Measurements from ENCODE around the gene PARD6G. TPM values are rescaled to one million over a fixed set of nuclear protein-coding genes. Genes with fewer than 3 reads are reported as not detected.

The PARD6G gene
- total and polyA plus RNA-seq, 2 of the 13 experiments (the other 11 are each of a cell fraction or from before 2014, with no cell fraction given): 3.6 to 7.4 TPM

DNA sequence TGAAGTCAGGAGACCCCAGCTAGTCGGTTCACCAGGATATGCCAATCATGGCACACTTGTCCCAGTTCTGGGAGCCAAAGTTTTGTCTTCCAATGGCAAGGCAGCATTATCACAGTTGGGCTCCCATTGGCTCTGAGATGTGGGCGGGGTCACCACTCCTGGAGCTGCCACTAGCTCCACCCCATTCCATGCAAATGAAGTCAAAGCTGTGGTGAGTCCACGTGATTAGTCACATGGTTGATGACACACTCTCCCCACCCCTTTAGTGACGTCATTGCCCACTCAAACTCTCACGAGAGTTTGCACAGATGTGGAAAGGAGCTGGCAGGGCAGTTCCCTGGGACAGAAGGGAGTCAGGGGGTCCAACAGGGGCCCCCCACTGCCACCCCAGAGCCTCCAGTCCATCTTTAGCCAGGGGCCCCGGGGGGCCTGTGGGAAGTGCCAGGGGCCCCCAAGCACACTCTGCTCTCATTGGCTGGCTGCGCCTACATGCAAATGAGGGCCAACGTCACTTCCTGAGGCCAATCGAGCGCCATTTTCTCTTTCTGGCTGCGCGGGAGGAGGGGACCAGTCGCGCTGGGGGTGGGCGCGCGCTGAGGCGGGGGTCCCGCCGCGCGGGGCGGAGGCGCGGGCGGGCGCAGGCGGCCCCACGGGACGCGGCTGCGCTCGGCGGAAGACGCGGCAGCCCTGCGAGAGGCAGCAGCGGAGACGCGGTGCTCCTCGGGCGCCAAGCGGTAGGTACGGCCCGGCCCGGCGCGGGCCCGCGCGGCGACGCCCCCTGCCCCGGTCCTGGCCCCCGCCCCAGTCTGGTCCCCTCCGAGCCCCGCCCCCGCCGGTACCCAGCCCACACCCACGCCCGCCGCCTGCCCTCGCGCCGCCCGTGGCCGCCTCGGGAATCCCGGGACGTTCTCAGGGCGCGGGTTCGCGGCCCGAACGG is 138.3 kb downstream of the PARD6G start, which contains the start of gene ADNP2 (continued):
- peak; percentile 58 for TF ChIP-seq GABPA (IDR thresholded peaks at IDR 0.05; ENCODE audit: low read depth, low read length)
- peak; percentile 90 for TF ChIP-seq GABPA (CRISPR knock-in tag; IDR thresholded peaks at IDR 0.05; ENCODE audit: low read depth)
- no peak for TF ChIP-seq RORA (CRISPR knock-in tag; IDR thresholded peaks at IDR 0.05)
- TF ChIP-seq ZNF446 (CRISPR knock-in tag; IDR thresholded peaks at IDR 0.05): no peak
- TF ChIP-seq, protein P1, sequence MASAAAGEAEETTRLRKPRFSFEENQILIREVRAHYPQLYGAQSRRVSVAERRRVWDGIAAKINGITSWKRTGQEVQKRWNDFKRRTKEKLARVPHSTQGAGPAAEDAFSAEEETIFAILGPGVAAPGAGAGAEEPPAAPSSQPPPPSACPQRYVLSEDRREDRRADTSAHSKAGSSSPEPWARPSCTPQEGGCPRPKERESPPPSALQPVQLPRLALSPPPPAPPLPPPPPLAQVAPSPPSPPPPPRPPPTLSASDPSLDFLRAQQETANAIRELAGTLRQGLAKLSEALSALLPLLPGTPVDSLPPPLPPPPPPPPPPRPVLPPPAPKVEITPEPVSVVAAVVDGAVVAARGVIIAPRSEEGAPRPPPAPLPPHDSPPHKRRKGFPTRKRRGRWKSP (CRISPR knock-in tag; IDR thresholded peaks at IDR 0.05): no peak
- TF ChIP-seq, protein P2, sequence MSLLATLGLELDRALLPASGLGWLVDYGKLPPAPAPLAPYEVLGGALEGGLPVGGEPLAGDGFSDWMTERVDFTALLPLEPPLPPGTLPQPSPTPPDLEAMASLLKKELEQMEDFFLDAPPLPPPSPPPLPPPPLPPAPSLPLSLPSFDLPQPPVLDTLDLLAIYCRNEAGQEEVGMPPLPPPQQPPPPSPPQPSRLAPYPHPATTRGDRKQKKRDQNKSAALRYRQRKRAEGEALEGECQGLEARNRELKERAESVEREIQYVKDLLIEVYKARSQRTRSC (CRISPR knock-in tag; IDR thresholded peaks at IDR 0.05; ENCODE audit: low read depth): no peak
- TF ChIP-seq, protein P3, sequence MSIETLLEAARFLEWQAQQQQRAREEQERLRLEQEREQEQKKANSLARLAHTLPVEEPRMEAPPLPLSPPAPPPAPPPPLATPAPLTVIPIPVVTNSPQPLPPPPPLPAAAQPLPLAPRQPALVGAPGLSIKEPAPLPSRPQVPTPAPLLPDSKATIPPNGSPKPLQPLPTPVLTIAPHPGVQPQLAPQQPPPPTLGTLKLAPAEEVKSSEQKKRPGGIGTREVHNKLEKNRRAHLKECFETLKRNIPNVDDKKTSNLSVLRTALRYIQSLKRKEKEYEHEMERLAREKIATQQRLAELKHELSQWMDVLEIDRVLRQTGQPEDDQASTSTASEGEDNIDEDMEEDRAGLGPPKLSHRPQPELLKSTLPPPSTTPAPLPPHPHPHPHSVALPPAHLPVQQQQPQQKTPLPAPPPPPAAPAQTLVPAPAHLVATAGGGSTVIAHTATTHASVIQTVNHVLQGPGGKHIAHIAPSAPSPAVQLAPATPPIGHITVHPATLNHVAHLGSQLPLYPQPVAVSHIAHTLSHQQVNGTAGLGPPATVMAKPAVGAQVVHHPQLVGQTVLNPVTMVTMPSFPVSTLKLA (IDR thresholded peaks at IDR 0.05): peak; percentile 95
- TF ChIP-seq SOX13 (IDR thresholded peaks at IDR 0.05): no peak
- no peak for TF ChIP-seq SOX13 (CRISPR knock-in tag; conservative IDR thresholded peaks at IDR 0.05 in 1 of 2, IDR thresholded peaks at IDR 0.05 in 1 of 2)
- no peak for TF ChIP-seq PAF1 (CRISPR knock-in tag; IDR thresholded peaks at IDR 0.05)
- TF ChIP-seq, protein P4, sequence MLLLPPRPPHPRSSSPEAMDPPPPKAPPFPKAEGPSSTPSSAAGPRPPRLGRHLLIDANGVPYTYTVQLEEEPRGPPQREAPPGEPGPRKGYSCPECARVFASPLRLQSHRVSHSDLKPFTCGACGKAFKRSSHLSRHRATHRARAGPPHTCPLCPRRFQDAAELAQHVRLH (CRISPR knock-in tag; IDR thresholded peaks at IDR 0.05; ENCODE audit: borderline replicate concordance, low read depth): no peak
- TF ChIP-seq HOXA7 (CRISPR knock-in tag; IDR thresholded peaks at IDR 0.05): no peak
- TF ChIP-seq, protein P5, sequence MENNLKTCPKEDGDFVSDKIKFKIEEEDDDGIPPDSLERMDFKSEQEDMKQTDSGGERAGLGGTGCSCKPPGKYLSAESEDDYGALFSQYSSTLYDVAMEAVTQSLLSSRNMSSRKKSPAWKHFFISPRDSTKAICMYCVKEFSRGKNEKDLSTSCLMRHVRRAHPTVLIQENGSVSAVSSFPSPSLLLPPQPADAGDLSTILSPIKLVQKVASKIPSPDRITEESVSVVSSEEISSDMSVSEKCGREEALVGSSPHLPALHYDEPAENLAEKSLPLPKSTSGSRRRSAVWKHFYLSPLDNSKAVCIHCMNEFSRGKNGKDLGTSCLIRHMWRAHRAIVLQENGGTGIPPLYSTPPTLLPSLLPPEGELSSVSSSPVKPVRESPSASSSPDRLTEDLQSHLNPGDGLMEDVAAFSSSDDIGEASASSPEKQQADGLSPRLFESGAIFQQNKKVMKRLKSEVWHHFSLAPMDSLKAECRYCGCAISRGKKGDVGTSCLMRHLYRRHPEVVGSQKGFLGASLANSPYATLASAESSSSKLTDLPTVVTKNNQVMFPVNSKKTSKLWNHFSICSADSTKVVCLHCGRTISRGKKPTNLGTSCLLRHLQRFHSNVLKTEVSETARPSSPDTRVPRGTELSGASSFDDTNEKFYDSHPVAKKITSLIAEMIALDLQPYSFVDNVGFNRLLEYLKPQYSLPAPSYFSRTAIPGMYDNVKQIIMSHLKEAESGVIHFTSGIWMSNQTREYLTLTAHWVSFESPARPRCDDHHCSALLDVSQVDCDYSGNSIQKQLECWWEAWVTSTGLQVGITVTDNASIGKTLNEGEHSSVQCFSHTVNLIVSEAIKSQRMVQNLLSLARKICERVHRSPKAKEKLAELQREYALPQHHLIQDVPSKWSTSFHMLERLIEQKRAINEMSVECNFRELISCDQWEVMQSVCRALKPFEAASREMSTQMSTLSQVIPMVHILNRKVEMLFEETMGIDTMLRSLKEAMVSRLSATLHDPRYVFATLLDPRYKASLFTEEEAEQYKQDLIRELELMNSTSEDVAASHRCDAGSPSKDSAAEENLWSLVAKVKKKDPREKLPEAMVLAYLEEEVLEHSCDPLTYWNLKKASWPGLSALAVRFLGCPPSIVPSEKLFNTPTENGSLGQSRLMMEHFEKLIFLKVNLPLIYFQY (CRISPR knock-in tag; IDR thresholded peaks at IDR 0.05; ENCODE audit: borderline replicate concordance): no peak
- TF ChIP-seq ATRX (CRISPR knock-in tag; IDR thresholded peaks at IDR 0.05; ENCODE audit: borderline replicate concordance): no peak
- no peak for TF ChIP-seq GTF2F1 (IDR thresholded peaks at IDR 0.05; ENCODE audit: low read length)
- TF ChIP-seq, protein P6, sequence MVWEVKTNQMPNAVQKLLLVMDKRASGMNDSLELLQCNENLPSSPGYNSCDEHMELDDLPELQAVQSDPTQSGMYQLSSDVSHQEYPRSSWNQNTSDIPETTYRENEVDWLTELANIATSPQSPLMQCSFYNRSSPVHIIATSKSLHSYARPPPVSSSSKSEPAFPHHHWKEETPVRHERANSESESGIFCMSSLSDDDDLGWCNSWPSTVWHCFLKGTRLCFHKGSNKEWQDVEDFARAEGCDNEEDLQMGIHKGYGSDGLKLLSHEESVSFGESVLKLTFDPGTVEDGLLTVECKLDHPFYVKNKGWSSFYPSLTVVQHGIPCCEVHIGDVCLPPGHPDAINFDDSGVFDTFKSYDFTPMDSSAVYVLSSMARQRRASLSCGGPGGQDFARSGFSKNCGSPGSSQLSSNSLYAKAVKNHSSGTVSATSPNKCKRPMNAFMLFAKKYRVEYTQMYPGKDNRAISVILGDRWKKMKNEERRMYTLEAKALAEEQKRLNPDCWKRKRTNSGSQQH (CRISPR knock-in tag; IDR thresholded peaks at IDR 0.05; ENCODE audit: low read depth): no peak
- TF ChIP-seq RAD21 (CRISPR knock-in tag; IDR thresholded peaks at IDR 0.05): no peak
- no peak for TF ChIP-seq KLF9 (CRISPR knock-in tag; IDR thresholded peaks at IDR 0.05; ENCODE audit: low read depth)
- no peak for TF ChIP-seq MAFF (IDR thresholded peaks at IDR 0.05; ENCODE audit: low read depth, low read length)
- no peak for TF ChIP-seq RBM22 (optimal IDR thresholded peaks at IDR 0.05; ENCODE audit: low read length)

Measured in HepG2 (cell line).